Adrenal gland (tissue), 12 donors: Measurements from ENCODE around the gene MLYCD. TPM values are rescaled to one million over a fixed set of nuclear protein-coding genes. Genes with fewer than 3 reads are reported as not detected.

ENCODE experiments used
- DNase-seq, 7 donors: peaks; one replicate each; pipeline ENCODE4 v3.0.0-alpha.2; 2019 to 2020
- H3K27ac ChIP-seq, 5 donors: fragments of 200-600 bp; sonication (generic) in 4 of 5; 1 replicate in 3 of 5; 2 replicates in 2 of 5; pipeline versions ENCODE4 v1.5.1 to v1.8.0; 2016 to 2020; ENCODE audit warnings: mild to moderate bottlenecking in 1 of 5
- H3K27me3 ChIP-seq: fragments of 200-600 bp; 2 replicates; pipeline ENCODE4 v1.8.0; 2021
- H3K36me3 ChIP-seq, 2 donors: fragments of 200-600 bp; replicated peaks in 1 of 2; 1 replicate in 1 of 2; 2 replicates in 1 of 2; pipeline versions ENCODE4 v1.5.1 to v1.8.0; 2018 to 2022
- H3K4me1 ChIP-seq, 2 donors: fragments of 200-600 bp; replicated peaks in 1 of 2; 1 replicate in 1 of 2; 2 replicates in 1 of 2; pipeline versions ENCODE4 v1.5.1 to v1.8.0; 2018 to 2021
- H3K4me3 ChIP-seq, 4 donors: fragments of 200-600 bp; sonication (generic) in 3 of 4; one replicate each; pipeline ENCODE4 v1.5.1; 2016 to 2018
- H3K9me3 ChIP-seq, 3 donors: fragments of 200-600 bp; sonication (generic) in 1 of 3; replicated peaks in 1 of 3; 1 replicate in 2 of 3; 2 replicates in 1 of 3; pipeline versions ENCODE4 v1.5.1 to v1.8.0; 2016 to 2021
- CTCF ChIP-seq, 6 experiments: fragments of 450-650 bp in 4 of 6; fragments of 200-600 bp in 2 of 6; sonication (generic) in 1 of 6; IDR thresholded peaks; 1 replicate in 5 of 6; 2 replicates in 1 of 6; pipeline versions ENCODE4 v1.5.1 to v1.8.0; 2016 to 2021; ENCODE audit warnings: antibody characterized with exemption in 6 of 6, mild to moderate bottlenecking in 2 of 6, moderate library complexity in 1 of 6
- POLR2A ChIP-seq, 2 donors: fragments of 450-650 bp; IDR thresholded peaks; one replicate each; pipeline ENCODE4 v1.6.1; 2017; ENCODE audit warnings: antibody characterized with exemption in 2 of 2, mild to moderate bottlenecking in 2 of 2, moderate library complexity in 1 of 2
- WGBS, 4 donors: extraction: QIAGEN DNeasy Blood & Tissue Kit in 2 of 4; methylation state at CpG; one replicate each; pipeline versions ENCODE4 v1.1.5 to v1.1.7; 2013 to 2017; 5-methylcytosine and 5-hydroxymethylcytosine counted together
- intact Hi-C, 2 donors: fragments of 100-400 bp; cut with DNase I; formaldehyde crosslinking; loops; one replicate each; pipeline versions ENCODE4 v1.14.1 to v1.15.0; 2022 to 2023
- polyA plus RNA-seq, 3 donors: library from polyadenylated mRNA; stranded (reverse); fragments of 200-250 nt in 2 of 3; fragments of 350-450 nt in 1 of 3; fragmentation: Illumina TruSeq in 1 of 3; extraction: RNeasy Lipid Tissue Mini Kit (QIAGEN cat#74804) in 1 of 3; gene quantifications; one replicate each; pipeline ENCODE4 v1.2.3, GENCODE V29; 2013 to 2014
- total RNA-seq, 9 donors: library from RNA; depleted of rRNA in 4 of 9; stranded (reverse); fragments of >200 nt in 4 of 9; fragments of 120-200 nt in 1 of 9; fragmentation: NEBNext Ultra II Directional in 1 of 9; extraction: Animal tissue kit (Norgen Biotek cat#: 25700) in 1 of 9; gene quantifications; one replicate each; pipeline versions ENCODE4 v1.1.0 to v1.2.4, GENCODE V29; 2013 to 2023
- donor health status: healthy with polysubstance abuse.
- donor health status: Bipolar disorder and iron deficiency.
- donor health status: DM: yes; HTN: yes; CAD: no.
- donor health status: DM: no; HTN: no; CAD: no.
- donor health status: DM: no; HTN: no; CAD: no.
- donor health status: DM: yes; HTN: yes; CAD: no.

The MLYCD gene
- total and polyA plus RNA-seq, 12 donors: 3.9 to 16.6 (median 10.2) TPM

- Histone ChIP-seq H3K27me3 (no peaks in the 10 kb centered on the region), H3K4me1 (peaks cover 24 to 46% of the 10 kb centered on the region in 2 donors), H3K27ac (peak overlapping the region in 4 of 5 donors; percentile 93 to 99 (median 98)), H3K9me3 (no peaks in the 10 kb centered on the region), H3K4me3 (peak overlapping the region in 1 of 4 donors; percentile 59), H3K36me3 (peaks cover 0 to 9% of the 10 kb centered on the region in 2 donors)
- DNase-seq: peak; percentile 66 to 87 (median 83)
- WGBS, 4 donors: 49 to 54% (median 52%) methylated on average over 7 to 9 of the region's 9 CpGs
- TF ChIP-seq CTCF (IDR thresholded peaks at IDR 0.05) (no peak), POLR2A (IDR thresholded peaks at IDR 0.05) (peak in 1 of 2 donors; percentile 45)
- intact Hi-C loops: loop anchor here in 1 of 2 donors (5.0 kb wide), 1 partner anchor 228 kb away; no protein-coding TSS in a partner anchor
Observed at GRCh38 chr16:83954577-83955016, 55.7 kb downstream of the MLYCD start.

- peaks cover 0 to 18% of the 10 kb centered on the region in 2 donors for H3K36me3 ChIP-seq
- TF ChIP-seq POLR2A (IDR thresholded peaks at IDR 0.05) (no peak), CTCF (IDR thresholded peaks at IDR 0.05) (no peak)
- no peaks in the 10 kb centered on the region for H3K9me3 ChIP-seq
- intact Hi-C loops: loop anchor here in 1 of 2 donors (5.0 kb wide), 1 partner anchor 227 kb away; no protein-coding TSS in a partner anchor
- WGBS, 4 donors: 71 to 83% (median 75%) methylated on average over 15 to 23 of the region's 23 CpGs
- H3K4me1 ChIP-seq: peaks cover 24 to 51% of the 10 kb centered on the region in 2 donors
- H3K4me3 ChIP-seq: no peak overlapping the region
- H3K27ac ChIP-seq: peak overlapping the region in 3 of 5 donors; percentile 97 to 99 (median 99)
- no peaks in the 10 kb centered on the region for H3K27me3 ChIP-seq
- peak in 4 of 7 donors; percentile 45 to 68 (median 58) for DNase-seq
Observed at GRCh38 chr16:83955218-83956130, 56.6 kb downstream of the MLYCD start.

GRCh38 chr16:83956336-83957289 is 57.7 kb downstream of the MLYCD start:
- no peaks in the 10 kb centered on the region for H3K9me3 ChIP-seq
- H3K27me3 ChIP-seq: no peaks in the 10 kb centered on the region
- no peak overlapping the region for H3K4me3 ChIP-seq
- H3K36me3 ChIP-seq: peaks cover 0 to 28% of the 10 kb centered on the region in 2 donors
- intact Hi-C loops: loop anchor here in 1 of 2 donors (5.0 kb wide), 1 partner anchor 226 kb away; no protein-coding TSS in a partner anchor
- peaks cover 24 to 51% of the 10 kb centered on the region in 2 donors for H3K4me1 ChIP-seq
- TF ChIP-seq CTCF (IDR thresholded peaks at IDR 0.05) (peak; percentile 46 to 81 (median 72)), POLR2A (IDR thresholded peaks at IDR 0.05) (no peak)
- peak overlapping the region in 3 of 5 donors; percentile 17 to 99 (median 27) for H3K27ac ChIP-seq
- 49 to 67% (median 59%) methylated on average over 15 to 22 of the region's 22 CpGs for WGBS, 4 donors
- peak; percentile 84 to 94 (median 90) for DNase-seq
